SU-DHL-6 (cell line): ENCODE results near the gene WWOX.

Experiments
- EZH2phosphoT487 ChIP-seq: fragments of 200-600 bp; sonication (generic), shearing (Covaris generic); conservative IDR thresholded peaks from 2 replicates; pipeline ENCODE4 v1.6.1; 2018; ENCODE audit warnings: mild to moderate bottlenecking, antibody characterized with exemption, low read length, moderate library complexity, mixed read lengths
- TF ChIP-seq, protein P1 (sequence below): fragments of 200-600 bp; sonication (generic); IDR thresholded peaks from one replicate; pipeline ENCODE4 v1.5.1; 2017; ENCODE audit warnings: antibody characterized with exemption, mild to moderate bottlenecking, low read length, moderate library complexity; ENCODE audit not compliant: insufficient read depth, poor library complexity, severe bottlenecking

DNA sequence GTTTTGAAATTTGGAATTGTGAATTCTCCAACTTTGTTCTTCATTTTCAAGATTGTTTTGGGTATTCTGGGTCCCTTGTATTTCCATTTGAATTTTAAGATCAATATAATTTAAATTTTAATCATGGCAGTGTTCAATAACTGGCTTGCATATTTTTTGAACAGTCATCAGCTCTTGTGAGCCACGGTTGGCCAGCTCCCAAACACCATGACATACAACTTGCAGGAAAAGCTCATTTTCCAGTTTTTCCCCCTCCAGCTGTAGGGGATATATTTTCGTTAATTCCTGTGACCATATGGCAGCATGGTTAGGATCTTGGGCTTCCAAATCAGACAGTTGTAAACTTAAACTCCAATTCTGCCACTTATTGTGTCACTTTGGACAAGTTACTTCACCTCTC lies 690.1 kb downstream of the WWOX start:
- TF ChIP-seq, protein P1, sequence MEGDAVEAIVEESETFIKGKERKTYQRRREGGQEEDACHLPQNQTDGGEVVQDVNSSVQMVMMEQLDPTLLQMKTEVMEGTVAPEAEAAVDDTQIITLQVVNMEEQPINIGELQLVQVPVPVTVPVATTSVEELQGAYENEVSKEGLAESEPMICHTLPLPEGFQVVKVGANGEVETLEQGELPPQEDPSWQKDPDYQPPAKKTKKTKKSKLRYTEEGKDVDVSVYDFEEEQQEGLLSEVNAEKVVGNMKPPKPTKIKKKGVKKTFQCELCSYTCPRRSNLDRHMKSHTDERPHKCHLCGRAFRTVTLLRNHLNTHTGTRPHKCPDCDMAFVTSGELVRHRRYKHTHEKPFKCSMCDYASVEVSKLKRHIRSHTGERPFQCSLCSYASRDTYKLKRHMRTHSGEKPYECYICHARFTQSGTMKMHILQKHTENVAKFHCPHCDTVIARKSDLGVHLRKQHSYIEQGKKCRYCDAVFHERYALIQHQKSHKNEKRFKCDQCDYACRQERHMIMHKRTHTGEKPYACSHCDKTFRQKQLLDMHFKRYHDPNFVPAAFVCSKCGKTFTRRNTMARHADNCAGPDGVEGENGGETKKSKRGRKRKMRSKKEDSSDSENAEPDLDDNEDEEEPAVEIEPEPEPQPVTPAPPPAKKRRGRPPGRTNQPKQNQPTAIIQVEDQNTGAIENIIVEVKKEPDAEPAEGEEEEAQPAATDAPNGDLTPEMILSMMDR = no peak
- TF ChIP-seq EZH2phosphoT487 = no peak
